ENCODE data around the gene ATR. TPM values are rescaled to one million over a fixed set of nuclear protein-coding genes. Genes with fewer than 3 reads are reported as not detected.

The ATR gene
- total RNA-seq, 1 experiment from 2014 or later: 24.7 TPM

GRCh38 chr3:142588703-142589102 is 10.2 kb upstream of the ATR start:
- Histone ChIP-seq H3K79me2 (ENCODE audit: insufficient read depth, low read length) (no peaks in the 10 kb centered on the region), H3K27ac (ENCODE audit: low read depth, low read length) (no peak overlapping the region), H4K20me1 (ENCODE audit: insufficient read depth) (no peaks in the 10 kb centered on the region), H3K4me3 (replicated peaks in 1 of 2; ENCODE audit: low read depth in 1 of 2, low read length in 2 of 2) (no peak overlapping the region), H3K4me2 (ENCODE audit: low read length) (no peak overlapping the region), H3K4me1 (ENCODE audit: control insufficient read depth in 1 of 2, insufficient read depth in 2 of 2, low read length in 2 of 2) (peaks cover 0 to 9% of the 10 kb centered on the region in 2 experiments; a peak in 2 of 4 replicates), H2AFZ (ENCODE audit: low read depth, low read length, poor library complexity, severe bottlenecking) (no peak overlapping the region), H3K36me3 (ENCODE audit: control insufficient read depth in 1 of 2, insufficient read depth in 2 of 2, low read length in 2 of 2) (no peaks in the 10 kb centered on the region), H3K27me3 (ENCODE audit: insufficient read depth, low read length) (no peaks in the 10 kb centered on the region), H3K9ac (ENCODE audit: low read length) (no peak overlapping the region), H3K9me2 (ENCODE audit: insufficient read depth) (no peaks in the 10 kb centered on the region), H3K9me3 (ENCODE audit: control insufficient read depth in 1 of 2, insufficient read depth in 1 of 2, low read depth in 1 of 2, low read length in 2 of 2) (no peaks in the 10 kb centered on the region)
- RAD21 ChIA-PET (ENCODE audit: low non-redundant PET in 1 of 2, low total read pairs in 2 of 2, uncharacterized antibody in 2 of 2, unreplicated experiment in 2 of 2): no interaction called here
- no peak for TF ChIP-seq FOSL1 (IDR thresholded peaks at IDR 0.05; ENCODE audit: low read depth)
- TF ChIP-seq SP1 (IDR thresholded peaks at IDR 0.05; ENCODE audit: low read depth): no peak
- ATAC-seq: no peak
- DNase-seq (ENCODE audit: low read depth, low spot score): no peak
- CTCF ChIA-PET: interaction anchor here (2.1 to 2.6 kb wide), 2 partner anchors 92 to 240 kb away, joined by 4 to 16 read pairs; no protein-coding TSS in a partner anchor
- intact Hi-C loops (cut with micrococcal nuclease): loop anchor here (5.0 kb wide), 1 partner anchor 339 kb away; no protein-coding TSS in a partner anchor
- POLR2A ChIA-PET: no interaction called here
- no TSS peak for BruUV-seq (replicated peaks)

GRCh38 chr3:142586803-142587406 is 8.4 kb upstream of the ATR start:
- Histone ChIP-seq H3K4me2 (ENCODE audit: low read length) (peak overlapping the region; percentile 50), H3K36me3 (ENCODE audit: control insufficient read depth in 1 of 2, insufficient read depth in 2 of 2, low read length in 2 of 2) (no peaks in the 10 kb centered on the region), H3K27ac (ENCODE audit: low read depth, low read length) (no peak overlapping the region), H3K27me3 (ENCODE audit: insufficient read depth, low read length) (no peaks in the 10 kb centered on the region), H3K9me3 (ENCODE audit: control insufficient read depth in 1 of 2, insufficient read depth in 1 of 2, low read depth in 1 of 2, low read length in 2 of 2) (no peaks in the 10 kb centered on the region), H3K4me3 (replicated peaks in 1 of 2; ENCODE audit: low read depth in 1 of 2, low read length in 2 of 2) (no peak overlapping the region), H4K20me1 (ENCODE audit: insufficient read depth) (no peaks in the 10 kb centered on the region), H3K9ac (ENCODE audit: low read length) (no peak overlapping the region), H3K4me1 (ENCODE audit: control insufficient read depth in 1 of 2, insufficient read depth in 2 of 2, low read length in 2 of 2) (peaks cover 0 to 9% of the 10 kb centered on the region in 2 experiments; a peak in 2 of 4 replicates), H3K9me2 (ENCODE audit: insufficient read depth) (no peaks in the 10 kb centered on the region), H2AFZ (ENCODE audit: low read depth, low read length, poor library complexity, severe bottlenecking) (peak overlapping the region; percentile 87), H3K79me2 (ENCODE audit: insufficient read depth, low read length) (no peaks in the 10 kb centered on the region)
- CTCF ChIA-PET: interaction anchor here (0.6 to 2.6 kb wide), 18 partner anchors 9 to 461 kb away, joined by 3 to 16 read pairs (median 3); partner anchors contain the start of genes ATR, PLS1 and U2SURP
- POLR2A ChIA-PET: interaction anchor here (1.0 kb wide), 1 partner anchor 9 kb away, joined by 5 read pairs; the partner anchor contains the start of gene ATR
- TF ChIP-seq POLR2AphosphoS5 (IDR thresholded peaks at IDR 0.05; ENCODE audit: low read depth, low read length): peak; percentile 52; the same call in 1 of the 2 replicates
- TF ChIP-seq CBX3 (IDR thresholded peaks at IDR 0.05; ENCODE audit: low read depth): 0 out of 2 replicates have a peak, but pooled peaks have one; percentile 64
- TF ChIP-seq EZH2phosphoT487 (IDR thresholded peaks at IDR 0.05; ENCODE audit: borderline replicate concordance): no peak
- no peak for TF ChIP-seq ZBTB33 (IDR thresholded peaks at IDR 0.05; ENCODE audit: extremely low read depth, insufficient replicate concordance, low read length)
- TF ChIP-seq RAD21 (IDR thresholded peaks at IDR 0.05; ENCODE audit: low read depth): peak; percentile 98
- TF ChIP-seq CTCF (IDR thresholded peaks at IDR 0.05 in 2 of 3, conservative IDR thresholded peaks at IDR 0.05 in 1 of 3; ENCODE audit: borderline replicate concordance in 1 of 3, insufficient read depth in 1 of 3, low read depth in 2 of 3, low read length in 2 of 3): peak; percentile 70 to 92 (median 74)
- intact Hi-C loops (cut with micrococcal nuclease): loop anchor here (1.0 to 5.0 kb wide), 6 partner anchors 93 to 408 kb away; no protein-coding TSS in a partner anchor
- ATAC-seq (peak; percentile 96), DNase-seq (ENCODE audit: low read depth, low spot score) (peak; percentile 80)
- RAD21 ChIA-PET (ENCODE audit: low non-redundant PET in 1 of 2, low total read pairs in 2 of 2, uncharacterized antibody in 2 of 2, unreplicated experiment in 2 of 2): interaction anchor here (1.0 to 1.4 kb wide), 4 partner anchors 9 to 242 kb away, joined by 3 to 8 read pairs (median 6); partner anchors contain the start of gene ATR (in 1 of the 2)
- BruUV-seq (replicated peaks): no TSS peak

Data from HCT116 (cell line).